Measurements from ENCODE around the gene PRCC.

Gene PRCC

GRCh38 chr1:156801409-156802121 is 34.2 kb downstream of the PRCC start:
- DNase-seq = no peak

GRCh38 chr1:156802421-156802935 is 35.1 kb downstream of the PRCC start:
- DNase-seq = no peak

GRCh38 chr1:156803086-156803851 is 35.9 kb downstream of the PRCC start:
- DNase-seq = no peak

GRCh38 chr1:156804026-156804425 is 36.7 kb downstream of the PRCC start:
- DNase-seq = no peak

GRCh38 chr1:156804572-156805243 is 37.4 kb downstream of the PRCC start:
- DNase-seq = no peak

- no peak for DNase-seq
Measured at GRCh38 chr1:156805766-156806511, 38.6 kb downstream of the PRCC start.

- no peak for DNase-seq
Measured at GRCh38 chr1:156806512-156807440, 39.4 kb downstream of the PRCC start.

- DNase-seq = no peak
Measured at GRCh38 chr1:156807627-156808026, 40.3 kb downstream of the PRCC start.

- DNase-seq = no peak
Measured at GRCh38 chr1:156808186-156809030, 41.1 kb downstream of the PRCC start.

GRCh38 chr1:156809281-156809680 is 41.9 kb downstream of the PRCC start:
- DNase-seq = no peak

GRCh38 chr1:156809711-156810366 is 42.5 kb downstream of the PRCC start:
- DNase-seq = no peak

- DNase-seq = no peak
Measured at GRCh38 chr1:156811168-156811567, 43.8 kb downstream of the PRCC start.

- no peak for DNase-seq
Measured at GRCh38 chr1:156812293-156812990, 45.1 kb downstream of the PRCC start.

- DNase-seq = no peak
Measured at GRCh38 chr1:156813298-156813697, 46.0 kb downstream of the PRCC start.

GRCh38 chr1:156813750-156814570 is 46.6 kb downstream of the PRCC start:
- DNase-seq = peak; percentile 25 to 45 (median 38)

GRCh38 chr1:156814571-156815260 is 47.4 kb downstream of the PRCC start:
- DNase-seq = no peak

GRCh38 chr1:156815307-156815826 is 48.0 kb downstream of the PRCC start:
- no peak for DNase-seq

GRCh38 chr1:156815961-156816422 is 48.7 kb downstream of the PRCC start:
- no peak for DNase-seq

All from activated CD4-positive, CD25-positive, alpha-beta regulatory T cell (primary cell).